ENCODE measurements around the gene MUC12.

- TF ChIP-seq CTCF (IDR thresholded peaks at IDR 0.05 in 2 of 3, conservative IDR thresholded peaks at IDR 0.05 in 1 of 3; ENCODE audit: insufficient read depth in 2 of 3, low read depth in 1 of 3, low read length in 3 of 3) (no peak), HOMEZ (CRISPR knock-in tag; IDR thresholded peaks at IDR 0.05) (no peak), BHLHE40 (IDR thresholded peaks at IDR 0.05; ENCODE audit: low read length) (no peak), SMARCC2 (IDR thresholded peaks at IDR 0.05; ENCODE audit: low read depth) (no peak), ZNF764 (CRISPR knock-in tag; IDR thresholded peaks at IDR 0.05; ENCODE audit: low read depth) (no peak), MAZ (CRISPR knock-in tag; conservative IDR thresholded peaks at IDR 0.05 in 1 of 2, IDR thresholded peaks at IDR 0.05 in 1 of 2) (no peak), YBX1 (IDR thresholded peaks at IDR 0.05) (no peak)
Measured at GRCh38 chr7:100983451-100984187, 14.3 kb downstream of the MUC12 start.

Measured in K562 (cell line).